SU-DHL-6 (cell line): ENCODE data around the gene ATL1.
A peak's percentile ranks its signal among the peaks of the same experiment; 100 is the strongest.

ENCODE experiments used
- EZH2phosphoT487 ChIP-seq: fragments of 200-600 bp; sonication (generic), shearing (Covaris generic); conservative IDR thresholded peaks from 2 replicates; pipeline ENCODE4 v1.6.1; 2018; ENCODE audit warnings: mild to moderate bottlenecking, antibody characterized with exemption, low read length, moderate library complexity, mixed read lengths
- TF ChIP-seq, protein P1 (sequence below): fragments of 200-600 bp; sonication (generic); IDR thresholded peaks from one replicate; pipeline ENCODE4 v1.5.1; 2017; ENCODE audit warnings: antibody characterized with exemption, mild to moderate bottlenecking, low read length, moderate library complexity; ENCODE audit not compliant: insufficient read depth, poor library complexity, severe bottlenecking

DNA sequence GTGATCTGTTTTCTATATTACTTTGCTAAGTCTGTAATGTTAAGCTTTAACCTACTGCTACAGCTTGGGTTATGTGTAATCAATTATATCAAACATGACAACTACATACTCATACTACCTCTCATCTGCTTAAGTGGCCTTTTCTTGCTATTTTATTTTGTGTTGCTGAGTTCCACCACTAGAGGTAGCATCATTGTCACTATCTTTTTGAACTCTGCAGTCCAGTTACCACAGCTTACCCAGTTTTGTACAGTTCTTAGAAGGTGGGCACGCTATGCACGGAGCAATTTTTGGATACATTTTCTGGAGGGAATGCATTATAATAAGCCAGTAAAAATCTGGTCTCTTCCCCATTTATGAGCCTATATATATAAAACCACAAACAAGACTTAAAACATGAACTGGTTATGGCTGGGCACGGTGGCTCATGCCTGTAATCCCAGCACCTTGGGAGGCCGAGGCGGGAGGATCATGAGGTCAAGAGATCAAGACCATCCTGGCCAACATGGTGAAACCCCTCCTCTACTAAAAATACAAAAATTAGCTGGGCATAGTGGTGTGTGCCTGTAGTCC, 59.7 kb downstream of the ATL1 start:
- no peak for TF ChIP-seq EZH2phosphoT487
- TF ChIP-seq, protein P1, sequence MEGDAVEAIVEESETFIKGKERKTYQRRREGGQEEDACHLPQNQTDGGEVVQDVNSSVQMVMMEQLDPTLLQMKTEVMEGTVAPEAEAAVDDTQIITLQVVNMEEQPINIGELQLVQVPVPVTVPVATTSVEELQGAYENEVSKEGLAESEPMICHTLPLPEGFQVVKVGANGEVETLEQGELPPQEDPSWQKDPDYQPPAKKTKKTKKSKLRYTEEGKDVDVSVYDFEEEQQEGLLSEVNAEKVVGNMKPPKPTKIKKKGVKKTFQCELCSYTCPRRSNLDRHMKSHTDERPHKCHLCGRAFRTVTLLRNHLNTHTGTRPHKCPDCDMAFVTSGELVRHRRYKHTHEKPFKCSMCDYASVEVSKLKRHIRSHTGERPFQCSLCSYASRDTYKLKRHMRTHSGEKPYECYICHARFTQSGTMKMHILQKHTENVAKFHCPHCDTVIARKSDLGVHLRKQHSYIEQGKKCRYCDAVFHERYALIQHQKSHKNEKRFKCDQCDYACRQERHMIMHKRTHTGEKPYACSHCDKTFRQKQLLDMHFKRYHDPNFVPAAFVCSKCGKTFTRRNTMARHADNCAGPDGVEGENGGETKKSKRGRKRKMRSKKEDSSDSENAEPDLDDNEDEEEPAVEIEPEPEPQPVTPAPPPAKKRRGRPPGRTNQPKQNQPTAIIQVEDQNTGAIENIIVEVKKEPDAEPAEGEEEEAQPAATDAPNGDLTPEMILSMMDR, result peak; percentile 66
